ENCODE results near the gene ADCY9.

The ADCY9 gene

GRCh38 chr16:4124535-4125294, 8.5 kb upstream of the ADCY9 start:
- DNase-seq (ENCODE audit: low spot score), result no peak
- in situ Hi-C loops (cut with MboI; ENCODE audit: low sequenced_read_pairs, unreplicated experiment), result no loop called here
- no peak for TF ChIP-seq CTCF (IDR thresholded peaks at IDR 0.05; ENCODE audit: borderline replicate concordance, control extremely low read depth, extremely low read depth, insufficient read depth, missing control alignments)

- in situ Hi-C loops (cut with MboI; ENCODE audit: low sequenced_read_pairs, unreplicated experiment), result no loop called here
- no peak for DNase-seq (ENCODE audit: low spot score)
- no peak for TF ChIP-seq CTCF (IDR thresholded peaks at IDR 0.05; ENCODE audit: borderline replicate concordance, control extremely low read depth, extremely low read depth, insufficient read depth, missing control alignments)
Observed at GRCh38 chr16:4123616-4124300, 7.5 kb upstream of the ADCY9 start.

- no peak for TF ChIP-seq CTCF (IDR thresholded peaks at IDR 0.05; ENCODE audit: borderline replicate concordance, control extremely low read depth, extremely low read depth, insufficient read depth, missing control alignments)
- DNase-seq (ENCODE audit: low spot score), result no peak
- in situ Hi-C loops (cut with MboI; ENCODE audit: low sequenced_read_pairs, unreplicated experiment), result no loop called here
Observed at GRCh38 chr16:4120176-4120575, 3.9 kb upstream of the ADCY9 start.

GRCh38 chr16:4117250-4117578, 972 bp upstream of the ADCY9 start:
- TF ChIP-seq CTCF (IDR thresholded peaks at IDR 0.05; ENCODE audit: borderline replicate concordance, control extremely low read depth, extremely low read depth, insufficient read depth, missing control alignments), result no peak
- in situ Hi-C loops (cut with MboI; ENCODE audit: low sequenced_read_pairs, unreplicated experiment), result no loop called here
- no peak for DNase-seq (ENCODE audit: low spot score)

- in situ Hi-C loops (cut with MboI; ENCODE audit: low sequenced_read_pairs, unreplicated experiment), result no loop called here
- no peak for DNase-seq (ENCODE audit: low spot score)
- no peak for TF ChIP-seq CTCF (IDR thresholded peaks at IDR 0.05; ENCODE audit: borderline replicate concordance, control extremely low read depth, extremely low read depth, insufficient read depth, missing control alignments)
Observed at GRCh38 chr16:4115949-4116318, 308 bp downstream of the ADCY9 start.

GRCh38 chr16:4115209-4115948, 863 bp downstream of the ADCY9 start:
- peak; percentile 71 for DNase-seq (ENCODE audit: low spot score)
- TF ChIP-seq CTCF (IDR thresholded peaks at IDR 0.05; ENCODE audit: borderline replicate concordance, control extremely low read depth, extremely low read depth, insufficient read depth, missing control alignments), result no peak
- in situ Hi-C loops (cut with MboI; ENCODE audit: low sequenced_read_pairs, unreplicated experiment), result no loop called here
